HG02943 (cell line): Measurements from ENCODE around the gene RASSF7.
"Not testable (repeated sequence)": the region's sequence is repeated elsewhere in the genome, so short reads cannot be mapped to it uniquely, and the experiment has no call there.

Experiments
- ATAC-seq: cut with Tn5 transposase; IDR thresholded peaks from one replicate; pipeline ENCODE4 v1.9.1; 2021; ENCODE audit warnings: mild to moderate bottlenecking, low read depth, moderate library complexity; ENCODE audit not compliant: unreplicated experiment

RASSF7 gene

DNA sequence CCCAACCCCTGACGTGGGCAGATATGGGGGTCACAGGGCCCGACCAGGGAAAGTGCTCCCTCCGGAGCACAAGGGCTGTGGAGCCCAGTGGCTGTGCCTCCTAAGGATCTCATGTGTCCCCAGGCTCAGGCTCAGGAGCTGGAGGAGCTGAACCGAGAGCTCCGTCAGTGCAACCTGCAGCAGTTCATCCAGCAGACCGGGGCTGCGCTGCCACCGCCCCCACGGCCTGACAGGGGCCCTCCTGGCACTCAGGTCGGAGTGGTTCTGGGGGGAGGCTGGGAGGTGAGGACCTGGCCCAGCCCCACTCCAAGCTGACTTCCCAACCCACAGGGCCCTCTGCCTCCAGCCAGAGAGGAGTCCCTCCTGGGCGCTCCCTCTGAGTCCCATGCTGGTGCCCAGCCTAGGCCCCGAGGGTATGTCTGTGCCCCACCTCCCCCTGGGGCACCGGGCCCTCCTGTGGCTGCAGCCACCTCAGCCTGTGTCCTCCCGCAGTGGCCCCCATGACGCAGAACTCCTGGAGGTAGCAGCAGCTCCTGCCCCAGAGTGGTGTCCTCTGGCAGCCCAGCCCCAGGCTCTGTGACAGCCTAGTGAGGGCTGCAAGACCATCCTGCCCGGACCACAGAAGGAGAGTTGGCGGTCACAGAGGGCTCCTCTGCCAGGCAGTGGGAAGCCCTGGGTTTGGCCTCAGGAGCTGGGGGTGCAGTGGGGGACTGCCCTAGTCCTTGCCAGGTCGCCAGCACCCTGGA lies 2.5 kb downstream of the RASSF7 start:
- ATAC-seq, result no peak

- no peak for ATAC-seq
Observed at GRCh38 chr11:563812-564578, 3.2 kb downstream of the RASSF7 start.

DNA sequence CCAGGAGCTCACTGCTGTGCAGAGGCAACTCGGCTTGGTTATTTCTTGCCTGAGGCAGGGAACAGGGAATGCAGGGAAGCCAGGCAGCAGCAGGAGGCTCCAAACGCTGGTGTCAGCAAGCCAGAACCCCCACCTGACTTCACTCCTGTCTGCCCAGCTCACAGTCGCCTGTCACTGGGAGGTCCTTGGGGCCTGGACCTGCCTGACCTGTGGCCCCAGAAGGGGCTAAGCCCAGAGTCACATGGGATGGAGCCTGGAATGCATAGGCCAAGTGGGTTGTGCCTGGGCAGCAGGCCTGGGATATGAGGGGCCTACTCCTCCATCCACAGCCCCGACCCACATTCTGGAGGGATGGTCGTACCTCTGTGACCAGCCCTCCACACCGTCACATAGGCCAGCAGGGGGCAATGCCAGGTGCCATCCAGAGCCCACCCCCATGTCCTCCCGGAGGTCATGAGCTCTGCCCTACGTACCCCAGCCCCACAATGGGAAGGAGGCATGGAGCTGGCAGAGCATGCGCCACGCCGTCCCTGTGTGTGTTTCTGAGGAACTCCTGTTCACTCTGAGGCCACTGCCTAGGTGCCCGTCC lies 5.2 kb downstream of the RASSF7 start:
- no peak for ATAC-seq

DNA sequence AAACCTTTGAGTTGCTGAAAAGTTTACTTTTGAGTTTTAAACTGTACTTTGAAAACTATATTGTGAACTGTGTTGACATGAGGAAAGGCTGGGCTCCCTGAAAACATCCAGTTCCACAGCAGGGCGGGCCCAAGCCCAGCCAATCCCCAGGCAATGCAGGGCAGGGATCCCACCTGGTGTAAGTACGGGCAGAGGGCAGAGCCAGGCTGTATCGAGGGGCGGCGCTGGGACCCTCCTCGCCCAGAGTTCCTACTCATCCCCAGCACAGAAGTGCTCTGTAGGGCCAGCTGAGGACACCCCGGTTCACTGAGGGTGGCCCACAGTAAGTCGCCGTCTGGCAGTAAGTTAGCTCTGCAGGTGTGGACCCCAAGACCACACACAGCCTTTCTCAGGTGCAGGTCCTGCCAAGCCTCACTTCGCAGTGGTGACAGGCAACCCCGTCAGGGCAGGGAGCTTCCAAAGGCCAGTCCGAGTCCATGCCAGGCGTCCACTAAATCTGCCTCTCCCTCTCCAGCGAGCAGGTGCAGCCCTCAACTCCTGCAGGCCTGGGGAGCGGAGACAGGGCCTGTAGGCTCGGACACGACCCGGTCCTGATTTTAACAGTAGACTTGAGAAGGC lies 6.3 kb downstream of the RASSF7 start:
- ATAC-seq, result no peak

GRCh38 chr11:567629-568292 lies 7.0 kb downstream of the RASSF7 start:
- no peak for ATAC-seq

GRCh38 chr11:568306-569157 lies 7.8 kb downstream of the RASSF7 start:
- ATAC-seq, result peak; percentile 92

DNA sequence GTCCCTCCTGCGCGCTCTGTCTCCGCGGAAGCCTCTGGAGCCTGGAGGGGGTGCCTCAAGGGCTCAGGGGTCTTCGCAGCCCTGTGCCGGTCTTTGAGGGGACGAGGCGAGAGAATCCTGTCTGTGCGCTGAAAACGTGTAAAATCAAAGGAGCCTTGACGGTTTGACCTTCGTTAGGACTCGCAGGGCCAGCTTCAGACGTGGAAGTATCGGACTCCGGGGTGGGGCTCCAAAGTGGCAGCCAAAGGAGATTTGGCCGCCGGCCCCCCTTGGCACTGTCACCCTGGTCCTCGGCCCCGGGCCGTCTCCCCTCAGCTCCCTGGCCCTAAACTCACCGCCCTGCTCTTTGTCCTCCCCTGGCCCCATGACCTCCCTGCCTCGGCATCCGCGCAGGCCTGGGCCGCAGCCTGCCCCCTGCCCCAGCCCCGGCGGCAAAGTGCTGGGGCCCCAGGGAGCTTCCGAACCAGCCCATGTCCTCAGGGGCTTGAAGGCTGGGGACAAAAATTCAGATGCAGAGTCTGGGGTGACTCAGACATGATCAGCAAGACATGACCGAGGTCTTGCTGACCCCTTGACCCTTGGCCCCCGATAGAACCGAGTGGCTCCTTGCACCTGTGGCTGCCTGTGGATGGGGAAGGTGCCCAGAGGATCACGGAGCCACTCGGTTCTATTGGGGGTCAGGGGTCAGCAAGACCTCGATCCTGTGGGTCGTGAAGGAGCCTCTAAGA lies 8.6 kb downstream of the RASSF7 start:
- no peak for ATAC-seq

- ATAC-seq, result no peak
Observed at GRCh38 chr11:571802-572185, 11.0 kb downstream of the RASSF7 start.

DNA sequence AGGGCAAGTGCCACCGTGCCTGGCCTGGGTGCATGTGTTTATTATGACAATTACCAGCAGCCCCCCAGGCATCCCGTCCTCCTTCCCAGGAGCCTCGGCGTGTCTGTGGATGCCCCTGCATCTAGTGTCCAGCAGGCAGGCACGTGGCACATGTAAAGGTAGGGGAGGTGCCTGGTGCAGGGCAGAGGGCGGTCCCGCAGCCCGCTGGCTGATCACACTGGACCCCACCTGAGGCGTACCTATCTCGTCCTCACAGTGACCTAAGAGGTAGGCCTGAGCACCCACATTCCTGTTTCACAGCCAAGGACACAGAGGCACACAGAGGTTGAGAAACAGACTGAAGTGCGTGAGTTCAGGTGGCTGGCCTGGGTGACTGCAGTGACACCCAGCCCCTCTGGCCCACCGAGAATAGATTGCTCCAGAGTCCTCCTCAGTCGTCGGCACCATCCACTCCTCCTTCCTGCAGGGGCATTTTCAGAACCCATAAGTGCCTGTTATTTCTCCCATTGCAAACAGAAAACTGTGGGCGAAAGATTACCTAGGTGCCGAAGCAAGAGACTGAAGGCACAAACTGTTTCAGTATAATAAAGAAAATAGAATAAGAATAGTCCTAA lies 12.5 kb downstream of the RASSF7 start:
- no peak for ATAC-seq

GRCh38 chr11:574031-574570 lies 13.3 kb downstream of the RASSF7 start:
- not testable (repeated sequence) for ATAC-seq

GRCh38 chr11:574632-575312 lies 14.0 kb downstream of the RASSF7 start:
- ATAC-seq, result no peak

GRCh38 chr11:575313-575995 lies 14.7 kb downstream of the RASSF7 start:
- ATAC-seq, result peak; percentile 31

GRCh38 chr11:575996-576768 lies 15.4 kb downstream of the RASSF7 start, which contains the start of gene PHRF1:
Gene PHRF1, plus strand, starts transcription at chr11:576470. Its CDS starts 5,043 bp downstream, at chr11:581513.
- peak; percentile 76 for ATAC-seq

DNA sequence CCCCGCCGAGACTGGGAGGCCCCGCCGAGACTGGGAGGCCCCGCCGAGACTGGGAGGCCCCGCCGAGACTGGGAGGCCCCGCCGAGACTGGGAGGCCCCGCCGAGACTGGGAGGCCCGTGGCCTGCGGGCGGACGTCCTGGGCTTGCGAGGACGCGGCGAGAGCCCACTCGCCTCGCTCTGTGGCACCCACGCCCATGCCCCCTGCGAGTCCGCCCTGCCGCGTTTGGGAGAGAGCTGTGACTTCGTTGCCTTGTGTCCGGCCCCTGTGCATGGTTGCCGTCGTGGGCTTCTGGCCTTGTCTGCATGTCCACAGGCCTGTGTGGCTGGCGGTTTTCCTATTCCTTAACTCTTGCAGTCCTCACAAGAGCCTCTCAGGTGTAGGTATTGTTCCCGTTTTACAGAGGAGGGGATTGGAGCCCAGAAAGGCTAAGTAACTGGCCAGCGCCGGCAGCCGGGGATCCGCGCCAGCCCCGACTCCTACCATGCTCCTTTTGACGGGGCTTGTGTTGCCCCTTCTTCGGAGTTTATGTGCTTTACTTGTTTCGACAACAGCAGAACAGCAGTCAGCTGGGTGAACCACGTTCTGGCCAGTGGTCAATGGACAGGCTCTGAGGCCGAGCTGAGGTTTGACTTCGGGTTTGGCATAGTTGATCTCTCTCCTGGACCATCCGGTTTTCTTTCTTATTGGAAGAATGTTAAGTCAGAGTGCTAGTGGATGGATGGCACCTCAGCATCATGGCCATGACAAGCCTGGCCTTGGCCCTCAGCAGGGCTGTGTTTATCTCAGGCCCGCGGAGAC lies 16.2 kb downstream of the RASSF7 start:
- no peak for ATAC-seq

DNA sequence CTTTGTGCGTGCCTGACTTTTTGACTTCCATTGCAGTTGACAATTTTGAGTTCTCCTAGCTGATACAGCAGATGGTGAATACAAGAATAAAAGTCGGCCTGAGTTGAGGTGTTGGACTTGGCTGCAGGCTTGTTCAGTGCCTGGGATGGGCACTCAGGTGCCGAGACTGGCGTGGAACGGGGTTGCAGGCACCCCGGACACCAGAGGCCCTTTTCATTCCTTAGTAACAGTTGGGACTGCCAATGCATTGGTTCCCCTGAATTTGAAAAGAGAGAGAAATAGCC lies 16.8 kb downstream of the RASSF7 start:
- ATAC-seq, result no peak
